LNCAP (cell line): Measurements from ENCODE around the gene ADISSP.
A peak's percentile ranks its signal among the peaks of the same experiment; 100 is the strongest.

Experiments used
- CTCF ChIP-seq: fragments of 450-650 bp; IDR thresholded peaks from 2 replicates; pipeline ENCODE4 v1.5.1; 2017; ENCODE audit warnings: mild to moderate bottlenecking

Gene ADISSP

DNA sequence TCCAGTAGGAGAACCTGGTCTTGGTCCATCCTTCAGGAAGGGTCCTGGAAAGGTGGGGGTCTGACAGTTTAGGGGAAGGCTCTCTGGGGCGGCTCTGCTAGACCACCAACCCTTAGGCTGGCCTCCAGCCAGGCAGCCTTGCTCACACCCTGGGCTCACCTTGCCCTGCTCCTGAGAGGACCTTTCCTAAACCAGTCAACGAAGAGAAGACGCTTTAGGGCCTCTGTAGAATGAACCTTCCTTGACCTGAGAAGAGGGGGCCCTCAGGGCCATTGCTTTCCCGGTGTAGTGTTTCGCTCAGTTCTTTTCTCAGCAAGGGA, 29.6 kb upstream of the ADISSP start:
- no peak for TF ChIP-seq CTCF

DNA sequence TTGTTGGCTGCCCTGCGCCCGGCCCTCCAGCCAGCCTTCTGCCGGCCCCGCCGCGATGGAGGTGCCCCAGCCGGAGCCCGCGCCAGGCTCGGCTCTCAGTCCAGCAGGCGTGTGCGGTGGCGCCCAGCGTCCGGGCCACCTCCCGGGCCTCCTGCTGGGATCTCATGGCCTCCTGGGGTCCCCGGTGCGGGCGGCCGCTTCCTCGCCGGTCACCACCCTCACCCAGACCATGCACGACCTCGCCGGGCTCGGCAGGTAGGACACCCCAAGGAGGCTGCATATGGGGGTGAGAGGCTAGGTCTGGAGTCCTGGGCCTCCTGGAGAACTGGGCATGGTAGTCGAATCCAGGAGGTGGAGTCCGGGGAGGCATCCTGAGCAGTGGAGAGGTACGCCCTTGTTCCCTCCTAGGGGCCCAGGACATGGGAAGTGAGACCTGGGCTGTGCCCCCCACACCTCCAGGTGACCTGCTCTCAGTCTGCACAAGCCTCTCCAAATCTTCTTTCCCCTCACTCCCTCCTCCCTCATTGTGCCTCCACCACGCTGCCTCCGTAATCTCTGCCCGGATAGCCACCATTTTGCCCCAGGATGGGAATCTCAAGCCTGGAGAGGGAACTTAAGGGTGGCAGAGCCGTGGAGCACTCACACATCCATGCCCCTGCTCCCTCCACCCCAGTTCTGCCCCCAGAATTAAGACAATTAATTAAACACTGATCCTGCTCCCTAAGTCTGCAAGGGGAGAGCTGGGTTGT, 29.1 kb upstream of the ADISSP start:
- no peak for TF ChIP-seq CTCF

GRCh38 chr20:3795511-3796468, 28.2 kb upstream of the ADISSP start, which contains the start of gene CDC25B:
Gene CDC25B, plus strand, starts transcription at chr20:3796310. Its CDS starts 222 bp downstream, at chr20:3796532.
- peak; percentile 32; the same call in 1 of the 2 replicates for TF ChIP-seq CTCF

GRCh38 chr20:3794701-3795420, 27.3 kb upstream of the ADISSP start:
- no peak for TF ChIP-seq CTCF

DNA sequence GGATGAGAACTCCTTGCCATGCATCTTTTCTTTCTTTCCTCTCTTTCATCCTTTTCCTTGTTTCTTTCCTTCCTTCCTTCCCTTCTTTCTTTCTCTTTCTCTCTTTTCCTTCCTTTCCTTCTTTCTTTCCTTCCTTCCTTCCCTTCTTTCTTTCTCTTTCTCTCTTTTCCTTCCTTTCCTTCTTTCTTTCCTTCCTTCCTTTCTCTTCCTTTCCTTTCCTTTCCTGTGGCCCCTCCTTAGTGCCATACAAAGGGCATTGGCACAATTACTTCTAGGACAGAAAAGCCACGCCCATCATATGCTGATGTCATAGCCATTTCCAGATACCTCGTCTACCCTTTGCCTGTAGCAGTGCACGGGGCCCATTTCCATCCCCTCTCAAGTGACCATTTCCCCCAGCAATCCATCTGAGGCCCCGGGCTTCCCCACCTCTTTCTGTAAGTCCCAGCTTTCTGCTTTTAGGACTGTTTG, 21.2 kb upstream of the ADISSP start:
- TF ChIP-seq CTCF = no peak

DNA sequence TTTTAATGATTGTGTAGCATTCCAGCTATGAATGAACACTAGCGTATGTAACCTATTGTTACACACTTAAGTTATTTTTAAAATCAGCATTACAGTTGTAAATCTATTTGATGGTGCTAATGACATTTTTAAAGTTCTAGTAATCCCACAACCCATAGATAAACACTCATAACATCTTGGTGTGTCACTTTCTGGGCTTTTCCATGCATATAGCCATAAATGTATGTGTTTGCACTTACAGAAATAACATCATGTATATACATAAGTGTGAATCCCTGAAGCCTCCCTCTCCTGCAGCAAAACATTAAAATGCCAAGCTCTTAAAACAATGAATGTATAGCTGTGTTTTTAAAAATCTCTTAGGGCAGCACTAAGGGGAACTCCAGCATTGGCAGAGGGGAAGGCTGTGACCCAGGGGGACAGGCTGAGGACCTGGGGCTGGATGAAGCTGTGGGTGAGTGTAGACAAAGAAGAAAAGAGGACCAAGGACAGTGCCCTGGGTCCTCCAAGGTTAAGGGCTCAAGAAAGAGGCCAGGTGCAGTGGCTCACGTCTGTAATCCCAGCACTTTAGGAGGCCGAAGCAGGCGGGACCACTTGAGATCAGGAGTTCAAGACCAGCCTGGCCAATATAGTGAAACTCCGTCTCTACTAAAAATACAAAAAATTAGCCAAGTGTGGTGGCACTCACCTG, 19.9 kb upstream of the ADISSP start:
- TF ChIP-seq CTCF = no peak
